NK-92 treated with Interleukin-12 subunit alpha and Interleukin-12 subunit beta, amount 100 ng/mL, for 24 hours (cell line): ENCODE data around the gene ADAMTSL1.

Experiments used
- DNase-seq: peaks from one replicate; lab custom pipeline; 2025; lab: John Stamatoyannopoulos, UW

ADAMTSL1 gene

GRCh38 chr9:18660001-18660400 is 186.0 kb downstream of the ADAMTSL1 start:
- DNase-seq: no peak

GRCh38 chr9:18662320-18662719 is 188.4 kb downstream of the ADAMTSL1 start:
- no peak for DNase-seq

GRCh38 chr9:18665947-18666346 is 192.0 kb downstream of the ADAMTSL1 start:
- DNase-seq: no peak

GRCh38 chr9:18666348-18666747 is 192.4 kb downstream of the ADAMTSL1 start:
- DNase-seq: no peak

- no peak for DNase-seq
These were observed 193.2 kb downstream of the ADAMTSL1 start for GRCh38 chr9:18666986-18667772.

GRCh38 chr9:18668944-18669343 is 195.0 kb downstream of the ADAMTSL1 start:
- DNase-seq: no peak

GRCh38 chr9:18672706-18673105 is 198.8 kb downstream of the ADAMTSL1 start:
- DNase-seq: no peak

GRCh38 chr9:18673179-18673578 is 199.2 kb downstream of the ADAMTSL1 start:
- no peak for DNase-seq

- no peak for DNase-seq
These were observed 201.4 kb downstream of the ADAMTSL1 start for GRCh38 chr9:18675332-18675731.

GRCh38 chr9:18675973-18676372 is 202.0 kb downstream of the ADAMTSL1 start:
- no peak for DNase-seq

- no peak for DNase-seq
These were observed 202.6 kb downstream of the ADAMTSL1 start for GRCh38 chr9:18676525-18676924.

- no peak for DNase-seq
These were observed 205.1 kb downstream of the ADAMTSL1 start for GRCh38 chr9:18678821-18679590.

GRCh38 chr9:18682907-18683306 is 209.0 kb downstream of the ADAMTSL1 start:
- DNase-seq: no peak

- DNase-seq: no peak
These were observed 209.4 kb downstream of the ADAMTSL1 start for GRCh38 chr9:18683312-18683711.

GRCh38 chr9:18683851-18684250 is 209.9 kb downstream of the ADAMTSL1 start:
- no peak for DNase-seq

- DNase-seq: no peak
These were observed 210.8 kb downstream of the ADAMTSL1 start for GRCh38 chr9:18684593-18685317.

GRCh38 chr9:18688581-18689565 is 214.9 kb downstream of the ADAMTSL1 start:
- no peak for DNase-seq

- no peak for DNase-seq
These were observed 216.0 kb downstream of the ADAMTSL1 start for GRCh38 chr9:18689921-18690320.

- no peak for DNase-seq
These were observed 218.3 kb downstream of the ADAMTSL1 start for GRCh38 chr9:18692268-18692667.

- no peak for DNase-seq
These were observed 219.0 kb downstream of the ADAMTSL1 start for GRCh38 chr9:18692962-18693361.

- no peak for DNase-seq
These were observed 221.2 kb downstream of the ADAMTSL1 start for GRCh38 chr9:18694959-18695668.
